Nephron (organoid): ENCODE measurements around the gene TMA7.

ENCODE experiments used
- H3K27ac Mint-ChIP-seq, 3 experiments: 2 replicates each; pipeline ENCODE4 v1.8.0; 2020; ENCODE audit warnings: mixed read lengths in 3 of 3, mild to moderate bottlenecking in 2 of 3, moderate library complexity in 1 of 3
- H3K27me3 Mint-ChIP-seq: 2 replicates; pipeline ENCODE4 v1.8.0; 2021; ENCODE audit warnings: low read depth, mild to moderate bottlenecking, moderate library complexity, mixed read lengths
- H3K36me3 Mint-ChIP-seq: 2 replicates; pipeline ENCODE4 v1.8.0; 2020; ENCODE audit warnings: low read depth, mixed read lengths
- H3K4me1 Mint-ChIP-seq: 2 replicates; pipeline ENCODE4 v1.8.0; 2020; ENCODE audit warnings: mixed read lengths
- H3K4me3 Mint-ChIP-seq, 3 experiments: 2 replicates each; pipeline ENCODE4 v1.8.0; 2020; ENCODE audit warnings: mild to moderate bottlenecking in 3 of 3, mixed read lengths in 3 of 3, moderate library complexity in 2 of 3
- H3K9me3 Mint-ChIP-seq: 2 replicates; pipeline ENCODE4 v1.8.0; 2020; ENCODE audit warnings: mixed read lengths
- CTCF ChIP-seq, 3 experiments: fragments of 200-600 bp; sonication (generic); IDR thresholded peaks; one replicate each; pipeline ENCODE4 v1.5.0; 2021; ENCODE audit warnings: antibody characterized with exemption in 3 of 3; ENCODE audit not compliant: unreplicated experiment in 3 of 3

Gene TMA7

GRCh38 chr3:48465237-48465530, 25.1 kb downstream of the TMA7 start:
- Mint-ChIP-seq H3K27ac (peak overlapping the region; percentile 96 to 98 (median 96)), H3K4me3 (no peak overlapping the region), H3K4me1 (peaks cover 20% of the 10 kb centered on the region), H3K36me3 (peaks cover 12% of the 10 kb centered on the region), H3K9me3 (no peaks in the 10 kb centered on the region), H3K27me3 (no peaks in the 10 kb centered on the region)
- no peak for TF ChIP-seq CTCF (IDR thresholded peaks at IDR 0.05; ENCODE audit: unreplicated experiment in 3 of 3)

GRCh38 chr3:48465531-48466378, 25.7 kb downstream of the TMA7 start:
- no peaks in the 10 kb centered on the region for H3K9me3 Mint-ChIP-seq
- H3K4me1 Mint-ChIP-seq, result peaks cover 21% of the 10 kb centered on the region
- peaks cover 9% of the 10 kb centered on the region for H3K36me3 Mint-ChIP-seq
- TF ChIP-seq CTCF (IDR thresholded peaks at IDR 0.05; ENCODE audit: unreplicated experiment in 3 of 3), result peak; percentile 63 to 75 (median 66)
- H3K27ac Mint-ChIP-seq, result peak overlapping the region; percentile 96 to 98 (median 96)
- H3K27me3 Mint-ChIP-seq, result no peaks in the 10 kb centered on the region
- peak overlapping the region; percentile 51 to 82 (median 60) for H3K4me3 Mint-ChIP-seq

GRCh38 chr3:48466386-48467109, 26.5 kb downstream of the TMA7 start:
- Mint-ChIP-seq H3K27me3 (no peaks in the 10 kb centered on the region), H3K9me3 (no peaks in the 10 kb centered on the region), H3K4me1 (peaks cover 21% of the 10 kb centered on the region), H3K4me3 (peak overlapping the region; percentile 51 to 82 (median 64)), H3K36me3 (peaks cover 3% of the 10 kb centered on the region), H3K27ac (peak overlapping the region; percentile 96 to 98 (median 96))
- TF ChIP-seq CTCF (IDR thresholded peaks at IDR 0.05; ENCODE audit: unreplicated experiment in 3 of 3), result no peak

GRCh38 chr3:48467110-48467454, 27.0 kb downstream of the TMA7 start:
- Mint-ChIP-seq H3K36me3 (peaks cover 3% of the 10 kb centered on the region), H3K4me1 (peaks cover 21% of the 10 kb centered on the region), H3K27me3 (no peaks in the 10 kb centered on the region), H3K9me3 (no peaks in the 10 kb centered on the region), H3K27ac (peak overlapping the region; percentile 96 to 98 (median 96)), H3K4me3 (peak overlapping the region; percentile 32 to 71 (median 64))
- no peak for TF ChIP-seq CTCF (IDR thresholded peaks at IDR 0.05; ENCODE audit: unreplicated experiment in 3 of 3)

- Mint-ChIP-seq H3K4me1 (peaks cover 23% of the 10 kb centered on the region), H3K27me3 (no peaks in the 10 kb centered on the region), H3K9me3 (no peaks in the 10 kb centered on the region), H3K27ac (peak overlapping the region; percentile 3 to 41 (median 27)), H3K4me3 (peak overlapping the region in 2 of 3 experiments; percentile 8 to 48), H3K36me3 (peaks cover 3% of the 10 kb centered on the region)
- TF ChIP-seq CTCF (IDR thresholded peaks at IDR 0.05; ENCODE audit: unreplicated experiment in 3 of 3), result no peak
These were observed 27.6 kb downstream of the TMA7 start for GRCh38 chr3:48467473-48468267.
